ENCODE data around the gene CDS2.

The CDS2 gene

DNA sequence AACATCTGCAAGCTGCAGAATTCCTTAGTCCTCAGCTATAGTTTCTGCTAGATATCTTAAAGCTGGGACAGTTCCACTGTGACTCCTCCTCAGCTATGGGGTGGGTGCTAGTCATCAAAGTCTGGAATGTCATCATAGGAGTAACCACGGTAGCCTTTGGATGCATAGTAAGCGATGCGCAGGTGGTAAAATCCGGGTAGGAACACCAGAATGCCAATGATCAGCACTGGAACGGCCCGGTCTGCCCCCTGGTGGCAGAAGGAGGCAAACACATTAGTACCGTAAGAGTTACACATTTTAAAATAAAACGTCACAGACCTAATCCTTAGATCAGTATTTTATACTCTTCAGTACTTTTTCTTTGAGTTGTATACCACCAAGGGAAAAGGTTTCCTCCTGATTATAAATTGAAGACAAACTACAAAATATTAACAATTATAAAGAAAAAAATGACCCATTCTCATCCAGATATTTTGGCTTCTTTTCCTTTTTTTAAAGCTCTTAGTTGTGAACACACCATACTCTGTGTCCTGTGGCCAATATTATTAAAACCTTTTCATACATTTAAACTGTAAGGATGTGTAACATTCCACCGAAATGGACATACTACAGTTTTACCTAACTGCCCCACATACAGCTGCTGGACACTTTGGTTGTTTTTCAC, 26.0 kb upstream of the CDS2 start:
- FAIRE-seq: no peak
- no peak for TF ChIP-seq POLR2A (IDR thresholded peaks at IDR 0.05; ENCODE audit: low read depth, low read length)
- DNase-seq (ENCODE audit: insufficient read length, low spot score): peak; percentile 37

GRCh38 chr20:5104479-5104878, 22.3 kb upstream of the CDS2 start:
- DNase-seq (ENCODE audit: insufficient read length, low spot score) (no peak), FAIRE-seq (no peak)
- TF ChIP-seq POLR2A (IDR thresholded peaks at IDR 0.05; ENCODE audit: low read depth, low read length): no peak

- FAIRE-seq (no peak), DNase-seq (ENCODE audit: insufficient read length, low spot score) (no peak)
- TF ChIP-seq POLR2A (IDR thresholded peaks at IDR 0.05; ENCODE audit: low read depth, low read length): no peak
Observed at GRCh38 chr20:5109276-5109675, 17.5 kb upstream of the CDS2 start.

DNA sequence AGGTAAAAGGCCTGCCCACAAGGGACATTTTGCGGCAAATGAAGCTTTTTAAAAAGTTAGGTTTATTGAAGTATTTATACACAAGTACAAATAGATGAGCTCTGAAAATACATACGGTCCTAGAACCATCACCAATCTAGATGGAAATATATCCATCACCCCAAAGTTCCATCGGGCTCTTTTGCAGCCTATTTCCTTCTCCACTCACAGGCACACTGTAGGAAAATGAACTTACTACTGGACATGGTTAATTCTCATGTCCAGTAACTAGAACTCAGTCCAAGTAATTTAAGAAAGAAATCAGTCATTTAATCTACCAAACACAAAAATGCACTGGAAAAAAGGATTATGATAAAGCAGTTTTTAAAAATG, 13.2 kb upstream of the CDS2 start:
- FAIRE-seq (no peak), DNase-seq (ENCODE audit: insufficient read length, low spot score) (no peak)
- TF ChIP-seq POLR2A (IDR thresholded peaks at IDR 0.05; ENCODE audit: low read depth, low read length): no peak

DNA sequence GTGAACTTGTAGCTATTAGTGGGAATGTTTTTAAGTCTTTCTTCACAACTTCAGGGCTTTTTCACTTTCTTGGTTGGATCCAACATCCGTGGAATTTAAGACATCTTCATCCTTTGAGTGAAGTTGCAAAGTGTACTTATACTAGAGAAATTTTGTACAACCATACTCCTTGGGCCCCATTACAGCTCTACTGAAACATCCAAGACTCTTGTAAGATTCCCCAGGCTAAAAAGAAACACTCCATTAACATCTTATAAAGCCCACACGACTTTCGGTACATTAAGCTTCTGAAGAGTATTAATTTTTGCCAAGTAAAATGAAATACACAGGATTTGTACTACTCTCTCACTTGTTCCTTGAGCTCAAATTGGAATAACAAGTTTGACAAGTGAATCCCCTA, 12.4 kb upstream of the CDS2 start:
- no peak for TF ChIP-seq POLR2A (IDR thresholded peaks at IDR 0.05; ENCODE audit: low read depth, low read length)
- no peak for FAIRE-seq
- no peak for DNase-seq (ENCODE audit: insufficient read length, low spot score)

DNA sequence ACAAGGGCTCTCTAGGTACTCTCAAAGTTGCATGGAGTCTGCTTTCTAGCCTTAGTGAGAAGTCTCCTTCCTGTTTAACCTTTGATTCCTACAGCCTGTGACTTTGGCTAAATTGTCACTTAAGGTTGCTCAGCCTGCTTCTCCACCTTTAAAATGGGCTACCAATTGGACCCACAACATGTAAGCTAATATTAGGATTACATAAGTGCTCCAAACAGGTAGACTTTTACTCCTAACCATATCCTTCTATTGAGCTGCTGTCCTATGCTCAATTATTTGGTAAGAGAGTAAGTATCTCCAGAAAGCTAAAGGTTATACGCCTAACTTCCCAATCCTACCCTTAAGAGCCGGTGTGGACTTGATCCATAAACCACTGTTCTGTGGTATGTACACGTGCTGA, 9.9 kb upstream of the CDS2 start:
- FAIRE-seq (no peak), DNase-seq (ENCODE audit: insufficient read length, low spot score) (no peak)
- TF ChIP-seq POLR2A (IDR thresholded peaks at IDR 0.05; ENCODE audit: low read depth, low read length): no peak

- FAIRE-seq: no peak
- DNase-seq (ENCODE audit: insufficient read length, low spot score): no peak
- TF ChIP-seq POLR2A (IDR thresholded peaks at IDR 0.05; ENCODE audit: low read depth, low read length): no peak
Observed at GRCh38 chr20:5118220-5119142, 8.3 kb upstream of the CDS2 start.

GRCh38 chr20:5119143-5119434, 7.7 kb upstream of the CDS2 start:
- FAIRE-seq (peak; percentile 43), DNase-seq (ENCODE audit: insufficient read length, low spot score) (no peak)
- no peak for TF ChIP-seq POLR2A (IDR thresholded peaks at IDR 0.05; ENCODE audit: low read depth, low read length)

DNA sequence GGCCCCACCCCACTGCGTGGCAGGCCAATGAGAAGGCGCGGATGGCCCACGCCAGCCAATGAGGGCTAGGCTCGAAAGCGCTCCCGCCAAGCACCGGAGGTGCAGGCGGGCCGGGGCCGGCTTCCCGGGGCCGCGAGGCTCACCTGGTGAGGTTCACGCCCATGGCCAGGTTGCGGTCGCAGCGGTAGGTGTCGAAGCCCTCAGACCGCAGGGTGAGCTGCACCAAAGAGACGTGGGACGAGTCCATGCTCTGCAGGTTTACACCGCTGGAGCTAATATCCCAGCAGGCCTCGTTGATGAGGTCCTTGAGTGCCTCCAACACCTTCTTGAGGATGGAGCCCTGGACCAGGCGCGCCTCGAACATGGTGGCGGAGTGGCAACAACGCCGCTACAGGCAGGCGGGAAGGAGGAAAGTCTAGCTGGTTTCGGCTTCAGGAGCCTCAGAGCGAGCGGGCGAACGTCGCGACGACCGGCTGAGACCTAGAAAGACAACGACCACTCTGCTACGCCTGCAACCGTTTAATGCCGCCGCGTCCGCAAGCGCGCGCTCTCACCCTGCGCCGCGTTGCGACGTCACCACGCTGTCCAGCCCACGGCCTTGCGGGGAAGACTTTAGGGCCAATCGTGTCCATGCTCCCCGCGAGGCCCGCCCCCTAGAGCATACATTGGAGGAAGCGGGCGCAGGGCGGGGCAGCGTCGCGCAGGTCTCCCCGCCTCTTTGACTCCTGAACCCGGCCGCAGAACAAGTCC, 7.2 kb upstream of the CDS2 start, which contains the start of gene PCNA:
Gene PCNA, minus strand, starts transcription at position 524 of the 750 bp plus-strand sequence. Its CDS starts 160 bp downstream, at position 364.
- DNase-seq (ENCODE audit: insufficient read length, low spot score) (peak; percentile 92), FAIRE-seq (peak; percentile 97)
- TF ChIP-seq POLR2A (IDR thresholded peaks at IDR 0.05; ENCODE audit: low read depth, low read length): peak; percentile 98

GRCh38 chr20:5120185-5120476, 6.7 kb upstream of the CDS2 start:
- FAIRE-seq: no peak
- TF ChIP-seq POLR2A (IDR thresholded peaks at IDR 0.05; ENCODE audit: low read depth, low read length): no peak; the same call in 1 of the 2 replicates
- DNase-seq (ENCODE audit: insufficient read length, low spot score): no peak

GRCh38 chr20:5122873-5123260, 3.9 kb upstream of the CDS2 start:
- DNase-seq (ENCODE audit: insufficient read length, low spot score) (no peak), FAIRE-seq (no peak)
- no peak for TF ChIP-seq POLR2A (IDR thresholded peaks at IDR 0.05; ENCODE audit: low read depth, low read length)

DNA sequence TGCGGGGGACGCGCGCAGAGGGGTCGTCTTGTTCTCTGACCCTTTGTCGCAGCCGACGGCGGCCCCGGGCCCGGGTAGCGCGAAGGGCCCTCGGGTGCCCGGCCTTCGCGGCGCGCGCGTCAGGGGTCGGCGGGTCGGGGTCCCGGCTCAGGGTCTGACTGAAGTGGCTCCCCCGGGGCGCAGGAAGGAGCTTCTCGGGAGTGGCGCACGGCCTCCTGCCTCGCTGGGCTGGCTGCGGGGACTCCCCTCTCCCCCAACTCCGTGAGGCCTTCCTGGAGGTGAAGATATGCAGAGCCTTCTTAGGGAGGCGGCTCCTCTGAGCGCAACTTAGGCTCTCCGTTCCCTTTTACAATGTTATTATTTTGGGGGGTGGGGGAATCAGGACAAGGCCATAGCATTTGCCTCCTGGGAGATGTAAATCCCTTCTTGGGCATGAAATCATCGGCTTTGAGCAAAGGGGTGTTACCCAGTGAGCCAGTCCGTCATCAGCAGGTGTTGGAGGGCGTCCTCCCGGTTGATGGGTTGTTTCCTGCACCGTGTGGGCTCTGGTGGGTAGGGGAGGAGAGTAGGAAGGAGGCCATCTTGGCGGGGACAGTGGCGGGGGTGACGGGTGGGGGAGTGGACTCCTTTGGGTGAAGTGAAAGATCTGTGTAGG, 523 bp downstream of the CDS2 start:
- no peak for FAIRE-seq
- TF ChIP-seq POLR2A (IDR thresholded peaks at IDR 0.05; ENCODE audit: low read depth, low read length): no peak
- peak; percentile 48 for DNase-seq (ENCODE audit: insufficient read length, low spot score)

GRCh38 chr20:5127859-5128424, 1.1 kb downstream of the CDS2 start:
- no peak for FAIRE-seq
- no peak for DNase-seq (ENCODE audit: insufficient read length, low spot score)
- no peak for TF ChIP-seq POLR2A (IDR thresholded peaks at IDR 0.05; ENCODE audit: low read depth, low read length)

DNA sequence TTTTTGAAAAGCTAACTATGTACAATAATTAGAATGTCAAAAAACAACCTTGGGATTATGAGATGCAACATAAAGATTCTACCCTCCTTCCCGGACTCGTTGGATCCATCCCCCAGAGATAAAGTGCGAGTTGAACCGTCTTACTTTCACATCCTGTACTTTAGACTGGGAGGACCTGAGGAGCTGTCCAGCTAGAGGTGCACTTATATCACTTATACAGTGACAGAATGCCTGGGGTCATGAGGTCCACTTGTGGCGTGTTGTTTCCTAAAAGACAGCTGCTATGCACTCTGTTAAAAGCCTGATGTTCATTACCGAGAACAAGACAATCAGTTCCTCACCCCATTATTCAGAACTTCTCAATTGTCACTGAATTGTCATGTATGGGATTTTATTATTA, 2.1 kb downstream of the CDS2 start:
- no peak for DNase-seq (ENCODE audit: insufficient read length, low spot score)
- FAIRE-seq: no peak
- no peak for TF ChIP-seq POLR2A (IDR thresholded peaks at IDR 0.05; ENCODE audit: low read depth, low read length)

Measured in H54 (cell line).